Liver (tissue), 9 donors: ENCODE measurements around the gene GSK3A. TPM values are rescaled to one million over a fixed set of nuclear protein-coding genes. Genes with fewer than 3 reads are reported as not detected.

Experiments used
- DNase-seq: peaks from one replicate; pipeline ENCODE4 v3.0.0-alpha.2; 2017; ENCODE audit warnings: low spot score
- H3K27ac ChIP-seq, 2 donors: one replicate each; pipeline ENCODE4 v1.7.0; 2013; ENCODE audit warnings: inconsistent platforms in 2 of 2, low read length in 2 of 2, control low read depth in 1 of 2, low read depth in 1 of 2, mild to moderate bottlenecking in 1 of 2
- H3K27me3 ChIP-seq, 4 donors: one replicate each; pipeline versions ENCODE4 v1.6.1 to v1.7.0; 2013; ENCODE audit warnings: low read length in 3 of 4, inconsistent platforms in 1 of 4, mild to moderate bottlenecking in 1 of 4, moderate library complexity in 1 of 4; ENCODE audit not compliant: control insufficient read depth in 4 of 4, insufficient read depth in 4 of 4
- H3K36me3 ChIP-seq, 4 donors: one replicate each; pipeline versions ENCODE4 v1.6.1 to v1.7.0; 2013; ENCODE audit warnings: low read length in 3 of 4, mild to moderate bottlenecking in 3 of 4, low read depth in 1 of 4, moderate library complexity in 1 of 4; ENCODE audit not compliant: control insufficient read depth in 4 of 4, insufficient read depth in 3 of 4
- H3K4me1 ChIP-seq, 4 donors: one replicate each; pipeline versions ENCODE4 v1.6.1 to v1.7.0; 2013; ENCODE audit warnings: low read length in 3 of 4, mild to moderate bottlenecking in 3 of 4, moderate library complexity in 1 of 4; ENCODE audit not compliant: control insufficient read depth in 4 of 4, insufficient read depth in 4 of 4
- H3K4me3 ChIP-seq, 3 donors: one replicate each; pipeline versions ENCODE4 v1.6.1 to v1.7.0; 2013; ENCODE audit warnings: low read length in 3 of 3, control low read depth in 1 of 3, low read depth in 1 of 3, mild to moderate bottlenecking in 1 of 3
- H3K9ac ChIP-seq, 2 donors: one replicate each; pipeline ENCODE4 v1.7.0; 2013; ENCODE audit warnings: low read length in 2 of 2, mild to moderate bottlenecking in 2 of 2, moderate library complexity in 2 of 2, control low read depth in 1 of 2, low read depth in 1 of 2
- H3K9me3 ChIP-seq, 4 donors: one replicate each; pipeline versions ENCODE4 v1.6.1 to v1.7.0; 2013; ENCODE audit warnings: low read length in 3 of 4; ENCODE audit not compliant: control insufficient read depth in 4 of 4
- ATF3 ChIP-seq: IDR thresholded peaks from 2 replicates; pipeline ENCODE4 v1.6.1; 2016; ENCODE audit warnings: antibody characterized with exemption
- FOXA2 ChIP-seq: IDR thresholded peaks from 2 replicates; pipeline ENCODE4 v1.6.1; 2016; ENCODE audit warnings: antibody characterized with exemption
- GABPA ChIP-seq, 2 donors: IDR thresholded peaks in 1 of 2; conservative IDR thresholded peaks in 1 of 2; 2 replicates each; pipeline ENCODE4 v1.6.1; 2016; ENCODE audit warnings: antibody characterized with exemption in 2 of 2, mild to moderate bottlenecking in 1 of 2, moderate library complexity in 1 of 2
- HNF4A ChIP-seq, 2 donors: conservative IDR thresholded peaks; 2 replicates each; pipeline ENCODE4 v1.6.1; 2016; ENCODE audit warnings: antibody characterized with exemption in 2 of 2, mild to moderate bottlenecking in 2 of 2
- JUND ChIP-seq, 2 donors: IDR thresholded peaks; 2 replicates each; pipeline ENCODE4 v1.6.1; 2016; ENCODE audit warnings: antibody characterized with exemption in 2 of 2
- NR2F2 ChIP-seq: IDR thresholded peaks from 2 replicates; pipeline ENCODE4 v1.6.1; 2016; ENCODE audit warnings: antibody characterized with exemption
- RAD21 ChIP-seq, 2 donors: IDR thresholded peaks; 2 replicates each; pipeline ENCODE4 v1.6.1; 2016; ENCODE audit warnings: antibody characterized with exemption in 2 of 2, mild to moderate bottlenecking in 2 of 2
- RXRA ChIP-seq, 2 donors: IDR thresholded peaks; 2 replicates each; pipeline ENCODE4 v1.6.1; 2017 to 2018; ENCODE audit warnings: antibody characterized with exemption in 2 of 2, mild to moderate bottlenecking in 1 of 2
- SP1 ChIP-seq: IDR thresholded peaks from 2 replicates; pipeline ENCODE4 v1.6.1; 2018; ENCODE audit warnings: antibody characterized with exemption, mild to moderate bottlenecking
- TAF1 ChIP-seq: conservative IDR thresholded peaks from 2 replicates; pipeline ENCODE4 v1.6.1; 2016; ENCODE audit warnings: antibody characterized with exemption, mild to moderate bottlenecking
- YY1 ChIP-seq: IDR thresholded peaks from 2 replicates; pipeline ENCODE4 v1.6.1; 2016; ENCODE audit warnings: antibody characterized with exemption, mild to moderate bottlenecking
- WGBS: extraction: QIAGEN DNeasy Blood & Tissue Kit; methylation state at CpG from one replicate; pipeline ENCODE4 v1.1.7; 2013; 5-methylcytosine and 5-hydroxymethylcytosine counted together
- polyA plus RNA-seq, 2 donors: library from polyadenylated mRNA; stranded (reverse) in 1 of 2; unstranded in 1 of 2; fragments of 200-250 nt in 1 of 2; fragments of >200 nt in 1 of 2; fragmentation: Nextera tagmentation in 1 of 2; extraction: Ambion mirVana in 1 of 2; gene quantifications; one replicate each; pipeline versions ENCODE4 v1.2.1 to v1.2.3, GENCODE V29; 2013 to 2015
- total RNA-seq, 2 donors: library from RNA; depleted of rRNA; stranded (reverse); fragments of >200 nt; gene quantifications; one replicate each; pipeline ENCODE4 v1.2.3, GENCODE V29; 2014
- TF ChIP-seq, protein P1 (sequence below): fragments of 150-350 bp; IDR thresholded peaks from 2 replicates; pipeline ENCODE4 v1.5.1; 2017; ENCODE audit warnings: improper control_type of control experiment, low read depth, low read length; ENCODE audit not compliant: missing input control
- TF ChIP-seq, protein P2 (sequence below): IDR thresholded peaks from 2 replicates; pipeline ENCODE4 v1.6.1; 2016; ENCODE audit warnings: antibody characterized with exemption, mild to moderate bottlenecking
- TF ChIP-seq, protein P3 (sequence below): IDR thresholded peaks from 2 replicates; pipeline ENCODE4 v1.6.1; 2016; ENCODE audit warnings: antibody characterized with exemption
- donor health status: healthy.
- donor health status: healthy.
- donor health status: healthy.
- donor health status: healthy.
- donor health status: healthy.

The GSK3A gene
- total and polyA plus RNA-seq, 4 donors, result 5.9 to 23.1 (median 13.0) TPM

- Histone ChIP-seq H3K9me3 (no peaks in the 10 kb centered on the region), H3K4me1 (no peaks in the 10 kb centered on the region), H3K27me3 (no peaks in the 10 kb centered on the region), H3K4me3 (no peak overlapping the region), H3K36me3 (peaks cover 7 to 55% (median 32%) of the 10 kb centered on the region in 4 donors), H3K27ac (no peak overlapping the region), H3K9ac (no peak overlapping the region)
- no peak for DNase-seq
- no peak for TF ChIP-seq JUND (IDR thresholded peaks at IDR 0.05)
- no peak for TF ChIP-seq RXRA (IDR thresholded peaks at IDR 0.05)
- TF ChIP-seq TAF1, result no peak
- no peak for TF ChIP-seq GABPA (IDR thresholded peaks at IDR 0.05 in 1 of 2, conservative IDR thresholded peaks at IDR 0.05 in 1 of 2)
- TF ChIP-seq, protein P1, sequence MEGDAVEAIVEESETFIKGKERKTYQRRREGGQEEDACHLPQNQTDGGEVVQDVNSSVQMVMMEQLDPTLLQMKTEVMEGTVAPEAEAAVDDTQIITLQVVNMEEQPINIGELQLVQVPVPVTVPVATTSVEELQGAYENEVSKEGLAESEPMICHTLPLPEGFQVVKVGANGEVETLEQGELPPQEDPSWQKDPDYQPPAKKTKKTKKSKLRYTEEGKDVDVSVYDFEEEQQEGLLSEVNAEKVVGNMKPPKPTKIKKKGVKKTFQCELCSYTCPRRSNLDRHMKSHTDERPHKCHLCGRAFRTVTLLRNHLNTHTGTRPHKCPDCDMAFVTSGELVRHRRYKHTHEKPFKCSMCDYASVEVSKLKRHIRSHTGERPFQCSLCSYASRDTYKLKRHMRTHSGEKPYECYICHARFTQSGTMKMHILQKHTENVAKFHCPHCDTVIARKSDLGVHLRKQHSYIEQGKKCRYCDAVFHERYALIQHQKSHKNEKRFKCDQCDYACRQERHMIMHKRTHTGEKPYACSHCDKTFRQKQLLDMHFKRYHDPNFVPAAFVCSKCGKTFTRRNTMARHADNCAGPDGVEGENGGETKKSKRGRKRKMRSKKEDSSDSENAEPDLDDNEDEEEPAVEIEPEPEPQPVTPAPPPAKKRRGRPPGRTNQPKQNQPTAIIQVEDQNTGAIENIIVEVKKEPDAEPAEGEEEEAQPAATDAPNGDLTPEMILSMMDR, result no peak
- TF ChIP-seq NR2F2, result no peak
- TF ChIP-seq SP1, result no peak
- no peak for TF ChIP-seq RAD21 (IDR thresholded peaks at IDR 0.05)
- TF ChIP-seq, protein P2, sequence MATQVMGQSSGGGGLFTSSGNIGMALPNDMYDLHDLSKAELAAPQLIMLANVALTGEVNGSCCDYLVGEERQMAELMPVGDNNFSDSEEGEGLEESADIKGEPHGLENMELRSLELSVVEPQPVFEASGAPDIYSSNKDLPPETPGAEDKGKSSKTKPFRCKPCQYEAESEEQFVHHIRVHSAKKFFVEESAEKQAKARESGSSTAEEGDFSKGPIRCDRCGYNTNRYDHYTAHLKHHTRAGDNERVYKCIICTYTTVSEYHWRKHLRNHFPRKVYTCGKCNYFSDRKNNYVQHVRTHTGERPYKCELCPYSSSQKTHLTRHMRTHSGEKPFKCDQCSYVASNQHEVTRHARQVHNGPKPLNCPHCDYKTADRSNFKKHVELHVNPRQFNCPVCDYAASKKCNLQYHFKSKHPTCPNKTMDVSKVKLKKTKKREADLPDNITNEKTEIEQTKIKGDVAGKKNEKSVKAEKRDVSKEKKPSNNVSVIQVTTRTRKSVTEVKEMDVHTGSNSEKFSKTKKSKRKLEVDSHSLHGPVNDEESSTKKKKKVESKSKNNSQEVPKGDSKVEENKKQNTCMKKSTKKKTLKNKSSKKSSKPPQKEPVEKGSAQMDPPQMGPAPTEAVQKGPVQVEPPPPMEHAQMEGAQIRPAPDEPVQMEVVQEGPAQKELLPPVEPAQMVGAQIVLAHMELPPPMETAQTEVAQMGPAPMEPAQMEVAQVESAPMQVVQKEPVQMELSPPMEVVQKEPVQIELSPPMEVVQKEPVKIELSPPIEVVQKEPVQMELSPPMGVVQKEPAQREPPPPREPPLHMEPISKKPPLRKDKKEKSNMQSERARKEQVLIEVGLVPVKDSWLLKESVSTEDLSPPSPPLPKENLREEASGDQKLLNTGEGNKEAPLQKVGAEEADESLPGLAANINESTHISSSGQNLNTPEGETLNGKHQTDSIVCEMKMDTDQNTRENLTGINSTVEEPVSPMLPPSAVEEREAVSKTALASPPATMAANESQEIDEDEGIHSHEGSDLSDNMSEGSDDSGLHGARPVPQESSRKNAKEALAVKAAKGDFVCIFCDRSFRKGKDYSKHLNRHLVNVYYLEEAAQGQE, result no peak
- no peak for TF ChIP-seq HNF4A (conservative IDR thresholded peaks at IDR 0.05)
- no peak for TF ChIP-seq YY1
- no peak for TF ChIP-seq FOXA2
- TF ChIP-seq, protein P3, sequence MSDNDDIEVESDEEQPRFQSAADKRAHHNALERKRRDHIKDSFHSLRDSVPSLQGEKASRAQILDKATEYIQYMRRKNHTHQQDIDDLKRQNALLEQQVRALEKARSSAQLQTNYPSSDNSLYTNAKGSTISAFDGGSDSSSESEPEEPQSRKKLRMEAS, result no peak
- WGBS, result 92% methylated on average over 1 of the region's 1 CpG
Observed at GRCh38 chr19:42226886-42227285, 15.5 kb downstream of the GSK3A start.

DNA sequence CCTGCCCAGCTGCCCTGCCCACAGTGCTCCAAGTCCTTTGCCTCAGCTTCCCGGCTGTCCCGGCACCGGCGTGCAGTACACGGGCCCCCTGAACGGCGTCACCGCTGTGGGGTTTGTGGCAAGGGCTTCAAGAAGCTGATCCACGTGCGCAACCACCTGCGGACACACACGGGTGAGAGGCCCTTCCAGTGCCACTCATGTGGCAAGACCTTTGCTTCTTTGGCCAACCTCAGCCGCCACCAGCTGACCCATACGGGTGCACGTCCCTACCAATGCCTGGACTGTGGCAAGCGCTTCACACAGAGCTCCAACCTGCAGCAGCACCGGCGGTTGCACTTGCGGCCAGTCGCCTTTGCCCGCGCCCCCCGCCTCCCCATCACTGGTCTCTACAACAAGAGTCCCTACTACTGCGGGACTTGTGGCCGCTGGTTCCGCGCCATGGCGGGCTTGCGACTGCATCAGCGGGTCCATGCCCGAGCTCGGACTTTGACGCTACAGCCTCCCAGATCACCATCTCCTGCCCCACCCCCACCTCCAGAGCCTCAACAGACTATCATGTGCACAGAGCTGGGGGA lies 16.6 kb downstream of the GSK3A start:
- no peaks in the 10 kb centered on the region for H3K9me3 ChIP-seq
- H3K27ac ChIP-seq, result no peak overlapping the region
- no peak for TF ChIP-seq TAF1
- TF ChIP-seq, protein P3, result no peak
- no peak for TF ChIP-seq YY1
- no peak for TF ChIP-seq HNF4A (conservative IDR thresholded peaks at IDR 0.05)
- no peak for TF ChIP-seq ATF3
- no peak for TF ChIP-seq GABPA (IDR thresholded peaks at IDR 0.05 in 1 of 2, conservative IDR thresholded peaks at IDR 0.05 in 1 of 2)
- no peak for TF ChIP-seq JUND (IDR thresholded peaks at IDR 0.05)
- WGBS, result 97% methylated on average over 33 of the region's 33 CpGs
- no peak for DNase-seq
- peaks cover 4 to 7% (median 5%) of the 10 kb centered on the region in 4 donors for H3K4me1 ChIP-seq
- peaks cover 5 to 44% (median 25%) of the 10 kb centered on the region in 4 donors for H3K36me3 ChIP-seq
- no peak overlapping the region for H3K4me3 ChIP-seq
- H3K27me3 ChIP-seq, result no peaks in the 10 kb centered on the region
- no peak overlapping the region for H3K9ac ChIP-seq
